MCF 10A (cell line): Measurements from ENCODE around the gene MOGAT3. TPM values are rescaled to one million over a fixed set of nuclear protein-coding genes. Genes with fewer than 3 reads are reported as not detected.
A peak's percentile ranks its signal among the peaks of the same experiment; 100 is the strongest.

Experiments
- BruUV-seq: library from RNA; stranded (reverse); fragments of 400-500 nt; replicated peaks from 2 replicates; lab custom pipeline; 2021; lab: Mats Ljungman, UMichigan
- CTCF ChIA-PET: fragments of 300-600 bp; sonication (Branson Sonifier 250); formaldehyde crosslinking; extraction: SDS; loops from one replicate; lab custom pipeline; 2021; ENCODE audit warnings: antibody characterized with exemption, inconsistent platforms; lab: Yijun Ruan, JAX
- POLR2A ChIA-PET: fragments of 300-600, 350-650 bp; sonication (Branson Sonifier 250); formaldehyde crosslinking; extraction: SDS; loops from one replicate; lab custom pipeline; 2020; ENCODE audit warnings: antibody characterized with exemption, inconsistent platforms; lab: Yijun Ruan, JAX
- DNase-seq: peaks from one replicate; pipeline ENCODE4 v3.0.0-alpha.2; 2018; ENCODE audit not compliant: unreplicated experiment
- H3K27ac Mint-ChIP-seq: one replicate; pipeline ENCODE4 v1.8.0; 2022; ENCODE audit warnings: mild to moderate bottlenecking, low read depth, mixed read lengths; ENCODE audit not compliant: unreplicated experiment
- H3K27me3 Mint-ChIP-seq: one replicate; pipeline ENCODE4 v1.8.0; 2022; ENCODE audit warnings: mixed read lengths; ENCODE audit not compliant: insufficient read depth, unreplicated experiment
- H3K36me3 Mint-ChIP-seq: one replicate; pipeline ENCODE4 v1.8.0; 2022; ENCODE audit warnings: mild to moderate bottlenecking, moderate library complexity, mixed read lengths; ENCODE audit not compliant: insufficient read depth, unreplicated experiment
- H3K4me1 Mint-ChIP-seq: one replicate; pipeline ENCODE4 v1.8.0; 2022; ENCODE audit warnings: mixed read lengths; ENCODE audit not compliant: insufficient read depth, unreplicated experiment
- H3K4me3 Mint-ChIP-seq: one replicate; pipeline ENCODE4 v1.8.0; 2022; ENCODE audit warnings: mild to moderate bottlenecking, moderate library complexity, mixed read lengths; ENCODE audit not compliant: unreplicated experiment
- H3K9me3 Mint-ChIP-seq: one replicate; pipeline ENCODE4 v1.8.0; 2022; ENCODE audit warnings: mixed read lengths; ENCODE audit not compliant: unreplicated experiment
- CTCF ChIP-seq: fragments of 200-600 bp; IDR thresholded peaks from one replicate; pipeline ENCODE4 v1.8.0; 2022; ENCODE audit warnings: antibody characterized with exemption, mild to moderate bottlenecking; ENCODE audit not compliant: unreplicated experiment
- intact Hi-C: fragments of 100-400 bp; cut with micrococcal nuclease; formaldehyde crosslinking; loops from 2 replicates; pipeline ENCODE4 v1.14.1; 2022
- total RNA-seq: library from RNA; stranded (reverse); gene quantifications from 2 replicates; pipeline ENCODE4 v1.2.3, GENCODE V29; 2022

Gene MOGAT3
- total RNA-seq, 1 experiment from 2014 or later: not detected

GRCh38 chr7:101186844-101187428 lies 13.9 kb downstream of the MOGAT3 start:
- Mint-ChIP-seq H3K9me3 (no peaks in the 10 kb centered on the region), H3K36me3 (no peaks in the 10 kb centered on the region), H3K27me3 (no peaks in the 10 kb centered on the region), H3K27ac (no peak overlapping the region), H3K4me3 (no peak overlapping the region), H3K4me1 (peaks cover 12% of the 10 kb centered on the region)
- no peak for TF ChIP-seq CTCF
- intact Hi-C loops: loop anchor here (1.0 kb wide), 1 partner anchor 43 kb away; no protein-coding TSS in a partner anchor
- no TSS peak for BruUV-seq
- ChIA-PET POLR2A (interaction anchor here (0.6 to 1.8 kb wide), 6 partner anchors 27 to 176 kb away, joined by 3 to 4 read pairs (median 3); partner anchors contain the start of genes COL26A1 and FIS1), CTCF (interaction anchor here (0.6 to 3.8 kb wide), 8 partner anchors 17 to 294 kb away, joined by 3 to 32 read pairs (median 3); partner anchors contain the start of gene VGF)
- peak; percentile 43 for DNase-seq

GRCh38 chr7:101186194-101186593 lies 14.6 kb downstream of the MOGAT3 start:
- Mint-ChIP-seq H3K27me3 (no peaks in the 10 kb centered on the region), H3K4me3 (no peak overlapping the region), H3K36me3 (no peaks in the 10 kb centered on the region), H3K27ac (no peak overlapping the region), H3K9me3 (no peaks in the 10 kb centered on the region), H3K4me1 (peaks cover 12% of the 10 kb centered on the region)
- TF ChIP-seq CTCF: no peak
- BruUV-seq: no TSS peak
- intact Hi-C loops: no loop called here
- DNase-seq: no peak
- ChIA-PET POLR2A (interaction anchor here (0.7 to 1.8 kb wide), 3 partner anchors 31 to 58 kb away, joined by 3 to 4 read pairs (median 4); partner anchors contain the start of gene FIS1), CTCF (interaction anchor here (0.6 to 3.8 kb wide), 5 partner anchors 42 to 293 kb away, joined by 3 to 32 read pairs (median 3); no protein-coding TSS in a partner anchor)

GRCh38 chr7:101185258-101185839 lies 15.5 kb downstream of the MOGAT3 start:
- no TSS peak for BruUV-seq
- no peak for TF ChIP-seq CTCF
- Mint-ChIP-seq H3K27ac (no peak overlapping the region), H3K36me3 (no peaks in the 10 kb centered on the region), H3K4me3 (no peak overlapping the region), H3K27me3 (peaks cover 7% of the 10 kb centered on the region), H3K4me1 (peaks cover 12% of the 10 kb centered on the region), H3K9me3 (no peaks in the 10 kb centered on the region)
- intact Hi-C loops: no loop called here
- ChIA-PET CTCF (interaction anchor here (0.6 to 3.8 kb wide), 4 partner anchors 12 to 126 kb away, joined by 3 to 32 read pairs (median 4); no protein-coding TSS in a partner anchor), POLR2A (interaction anchor here (0.7 to 1.8 kb wide), 2 partner anchors 31 to 59 kb away, joined by 3 to 4 read pairs; partner anchors contain the start of genes AP1S1 and FIS1)
- no peak for DNase-seq

GRCh38 chr7:101180130-101180755 lies 20.6 kb downstream of the MOGAT3 start, which contains the start of gene NAT16:
NAT16 (minus strand) TSS chr7:101180293; CDS start chr7:101174807, 5,486 bp downstream.
- no peak for DNase-seq
- Mint-ChIP-seq H3K4me3 (peak within 1 kb of the TSS; percentile 46), H3K27me3 (peaks cover 26% of the 10 kb centered on the region), H3K9me3 (no peaks in the 10 kb centered on the region), H3K27ac (no peak within 1 kb of the TSS), H3K36me3 (no peaks in the 10 kb centered on the region), H3K4me1 (peaks cover 12% of the 10 kb centered on the region)
- intact Hi-C loops: no loop called here
- ChIA-PET POLR2A (no interaction called here), CTCF (no interaction called here)
- no peak for TF ChIP-seq CTCF
- BruUV-seq: no TSS peak
